Liver (tissue), 9 donors: Measurements from ENCODE around the gene INPP5J. TPM values are rescaled to one million over a fixed set of nuclear protein-coding genes. Genes with fewer than 3 reads are reported as not detected.

Experiments used
- DNase-seq: peaks from one replicate; pipeline ENCODE4 v3.0.0-alpha.2; 2017; ENCODE audit warnings: low spot score
- H3K27ac ChIP-seq, 2 donors: one replicate each; pipeline ENCODE4 v1.7.0; 2013; ENCODE audit warnings: inconsistent platforms in 2 of 2, low read length in 2 of 2, control low read depth in 1 of 2, low read depth in 1 of 2, mild to moderate bottlenecking in 1 of 2
- H3K27me3 ChIP-seq, 4 donors: one replicate each; pipeline versions ENCODE4 v1.6.1 to v1.7.0; 2013; ENCODE audit warnings: low read length in 3 of 4, inconsistent platforms in 1 of 4, mild to moderate bottlenecking in 1 of 4, moderate library complexity in 1 of 4; ENCODE audit not compliant: control insufficient read depth in 4 of 4, insufficient read depth in 4 of 4
- H3K36me3 ChIP-seq, 4 donors: one replicate each; pipeline versions ENCODE4 v1.6.1 to v1.7.0; 2013; ENCODE audit warnings: low read length in 3 of 4, mild to moderate bottlenecking in 3 of 4, low read depth in 1 of 4, moderate library complexity in 1 of 4; ENCODE audit not compliant: control insufficient read depth in 4 of 4, insufficient read depth in 3 of 4
- H3K4me1 ChIP-seq, 4 donors: one replicate each; pipeline versions ENCODE4 v1.6.1 to v1.7.0; 2013; ENCODE audit warnings: low read length in 3 of 4, mild to moderate bottlenecking in 3 of 4, moderate library complexity in 1 of 4; ENCODE audit not compliant: control insufficient read depth in 4 of 4, insufficient read depth in 4 of 4
- H3K4me3 ChIP-seq, 3 donors: one replicate each; pipeline versions ENCODE4 v1.6.1 to v1.7.0; 2013; ENCODE audit warnings: low read length in 3 of 3, control low read depth in 1 of 3, low read depth in 1 of 3, mild to moderate bottlenecking in 1 of 3
- H3K9ac ChIP-seq, 2 donors: one replicate each; pipeline ENCODE4 v1.7.0; 2013; ENCODE audit warnings: low read length in 2 of 2, mild to moderate bottlenecking in 2 of 2, moderate library complexity in 2 of 2, control low read depth in 1 of 2, low read depth in 1 of 2
- H3K9me3 ChIP-seq, 4 donors: one replicate each; pipeline versions ENCODE4 v1.6.1 to v1.7.0; 2013; ENCODE audit warnings: low read length in 3 of 4; ENCODE audit not compliant: control insufficient read depth in 4 of 4
- ATF3 ChIP-seq: IDR thresholded peaks from 2 replicates; pipeline ENCODE4 v1.6.1; 2016; ENCODE audit warnings: antibody characterized with exemption
- FOXA2 ChIP-seq: IDR thresholded peaks from 2 replicates; pipeline ENCODE4 v1.6.1; 2016; ENCODE audit warnings: antibody characterized with exemption
- HNF4G ChIP-seq: IDR thresholded peaks from 2 replicates; pipeline ENCODE4 v1.6.1; 2016; ENCODE audit warnings: antibody characterized with exemption
- NR2F2 ChIP-seq: IDR thresholded peaks from 2 replicates; pipeline ENCODE4 v1.6.1; 2016; ENCODE audit warnings: antibody characterized with exemption
- RAD21 ChIP-seq, 2 donors: IDR thresholded peaks; 2 replicates each; pipeline ENCODE4 v1.6.1; 2016; ENCODE audit warnings: antibody characterized with exemption in 2 of 2, mild to moderate bottlenecking in 2 of 2
- YY1 ChIP-seq: IDR thresholded peaks from 2 replicates; pipeline ENCODE4 v1.6.1; 2016; ENCODE audit warnings: antibody characterized with exemption, mild to moderate bottlenecking
- ZBTB33 ChIP-seq: IDR thresholded peaks from 2 replicates; pipeline ENCODE4 v1.6.1; 2016; ENCODE audit warnings: antibody characterized with exemption
- WGBS: extraction: QIAGEN DNeasy Blood & Tissue Kit; methylation state at CpG from one replicate; pipeline ENCODE4 v1.1.7; 2013; 5-methylcytosine and 5-hydroxymethylcytosine counted together
- polyA plus RNA-seq, 2 donors: library from polyadenylated mRNA; stranded (reverse) in 1 of 2; unstranded in 1 of 2; fragments of 200-250 nt in 1 of 2; fragments of >200 nt in 1 of 2; fragmentation: Nextera tagmentation in 1 of 2; extraction: Ambion mirVana in 1 of 2; gene quantifications; one replicate each; pipeline versions ENCODE4 v1.2.1 to v1.2.3, GENCODE V29; 2013 to 2015
- total RNA-seq, 2 donors: library from RNA; depleted of rRNA; stranded (reverse); fragments of >200 nt; gene quantifications; one replicate each; pipeline ENCODE4 v1.2.3, GENCODE V29; 2014
- TF ChIP-seq, protein P1 (sequence below): fragments of 150-350 bp; IDR thresholded peaks from 2 replicates; pipeline ENCODE4 v1.5.1; 2017; ENCODE audit warnings: improper control_type of control experiment, low read depth, low read length; ENCODE audit not compliant: missing input control
- TF ChIP-seq, protein P2 (sequence below): IDR thresholded peaks from 2 replicates; pipeline ENCODE4 v1.6.1; 2016; ENCODE audit warnings: antibody characterized with exemption, mild to moderate bottlenecking
- donor health status: healthy.
- donor health status: healthy.
- donor health status: healthy.
- donor health status: healthy.
- donor health status: healthy.

The INPP5J gene
- total and polyA plus RNA-seq, 4 donors, result 0.06 to 0.17 (median 0.11) TPM

- 34% methylated on average over 18 of the region's 18 CpGs for WGBS
- peaks cover 3 to 29% (median 15%) of the 10 kb centered on the region in 4 donors for H3K4me1 ChIP-seq
- TF ChIP-seq NR2F2 (no peak), YY1 (peak; percentile 92), ATF3 (no peak)
- no peaks in the 10 kb centered on the region for H3K36me3 ChIP-seq
- no peaks in the 10 kb centered on the region for H3K9me3 ChIP-seq
- peak overlapping the region; percentile 10 to 62 for H3K9ac ChIP-seq
- DNase-seq, result no peak
- no peaks in the 10 kb centered on the region for H3K27me3 ChIP-seq
- H3K27ac ChIP-seq, result peak overlapping the region; percentile 22 to 82
- peak overlapping the region; percentile 61 to 75 (median 67) for H3K4me3 ChIP-seq
These were observed 38.6 kb upstream of the INPP5J start for GRCh38 chr22:31083923-31084810.

- H3K27me3 ChIP-seq, result no peaks in the 10 kb centered on the region
- peak overlapping the region; percentile 61 to 82 (median 75) for H3K4me3 ChIP-seq
- peak overlapping the region; percentile 36 to 76 for H3K9ac ChIP-seq
- DNase-seq, result peak; percentile 85
- no peaks in the 10 kb centered on the region for H3K9me3 ChIP-seq
- peaks cover 3 to 29% (median 15%) of the 10 kb centered on the region in 4 donors for H3K4me1 ChIP-seq
- no peak for TF ChIP-seq HNF4G
- no peak for TF ChIP-seq ZBTB33
- no peak for TF ChIP-seq FOXA2
- TF ChIP-seq, protein P1, sequence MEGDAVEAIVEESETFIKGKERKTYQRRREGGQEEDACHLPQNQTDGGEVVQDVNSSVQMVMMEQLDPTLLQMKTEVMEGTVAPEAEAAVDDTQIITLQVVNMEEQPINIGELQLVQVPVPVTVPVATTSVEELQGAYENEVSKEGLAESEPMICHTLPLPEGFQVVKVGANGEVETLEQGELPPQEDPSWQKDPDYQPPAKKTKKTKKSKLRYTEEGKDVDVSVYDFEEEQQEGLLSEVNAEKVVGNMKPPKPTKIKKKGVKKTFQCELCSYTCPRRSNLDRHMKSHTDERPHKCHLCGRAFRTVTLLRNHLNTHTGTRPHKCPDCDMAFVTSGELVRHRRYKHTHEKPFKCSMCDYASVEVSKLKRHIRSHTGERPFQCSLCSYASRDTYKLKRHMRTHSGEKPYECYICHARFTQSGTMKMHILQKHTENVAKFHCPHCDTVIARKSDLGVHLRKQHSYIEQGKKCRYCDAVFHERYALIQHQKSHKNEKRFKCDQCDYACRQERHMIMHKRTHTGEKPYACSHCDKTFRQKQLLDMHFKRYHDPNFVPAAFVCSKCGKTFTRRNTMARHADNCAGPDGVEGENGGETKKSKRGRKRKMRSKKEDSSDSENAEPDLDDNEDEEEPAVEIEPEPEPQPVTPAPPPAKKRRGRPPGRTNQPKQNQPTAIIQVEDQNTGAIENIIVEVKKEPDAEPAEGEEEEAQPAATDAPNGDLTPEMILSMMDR, result peak; percentile 61
- no peak for TF ChIP-seq NR2F2
- TF ChIP-seq, protein P2, sequence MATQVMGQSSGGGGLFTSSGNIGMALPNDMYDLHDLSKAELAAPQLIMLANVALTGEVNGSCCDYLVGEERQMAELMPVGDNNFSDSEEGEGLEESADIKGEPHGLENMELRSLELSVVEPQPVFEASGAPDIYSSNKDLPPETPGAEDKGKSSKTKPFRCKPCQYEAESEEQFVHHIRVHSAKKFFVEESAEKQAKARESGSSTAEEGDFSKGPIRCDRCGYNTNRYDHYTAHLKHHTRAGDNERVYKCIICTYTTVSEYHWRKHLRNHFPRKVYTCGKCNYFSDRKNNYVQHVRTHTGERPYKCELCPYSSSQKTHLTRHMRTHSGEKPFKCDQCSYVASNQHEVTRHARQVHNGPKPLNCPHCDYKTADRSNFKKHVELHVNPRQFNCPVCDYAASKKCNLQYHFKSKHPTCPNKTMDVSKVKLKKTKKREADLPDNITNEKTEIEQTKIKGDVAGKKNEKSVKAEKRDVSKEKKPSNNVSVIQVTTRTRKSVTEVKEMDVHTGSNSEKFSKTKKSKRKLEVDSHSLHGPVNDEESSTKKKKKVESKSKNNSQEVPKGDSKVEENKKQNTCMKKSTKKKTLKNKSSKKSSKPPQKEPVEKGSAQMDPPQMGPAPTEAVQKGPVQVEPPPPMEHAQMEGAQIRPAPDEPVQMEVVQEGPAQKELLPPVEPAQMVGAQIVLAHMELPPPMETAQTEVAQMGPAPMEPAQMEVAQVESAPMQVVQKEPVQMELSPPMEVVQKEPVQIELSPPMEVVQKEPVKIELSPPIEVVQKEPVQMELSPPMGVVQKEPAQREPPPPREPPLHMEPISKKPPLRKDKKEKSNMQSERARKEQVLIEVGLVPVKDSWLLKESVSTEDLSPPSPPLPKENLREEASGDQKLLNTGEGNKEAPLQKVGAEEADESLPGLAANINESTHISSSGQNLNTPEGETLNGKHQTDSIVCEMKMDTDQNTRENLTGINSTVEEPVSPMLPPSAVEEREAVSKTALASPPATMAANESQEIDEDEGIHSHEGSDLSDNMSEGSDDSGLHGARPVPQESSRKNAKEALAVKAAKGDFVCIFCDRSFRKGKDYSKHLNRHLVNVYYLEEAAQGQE, result peak; percentile 40
- TF ChIP-seq RAD21 (IDR thresholded peaks at IDR 0.05), result peak; percentile 78 to 83
- no peaks in the 10 kb centered on the region for H3K36me3 ChIP-seq
- H3K27ac ChIP-seq, result peak overlapping the region; percentile 22 to 82
- WGBS, result 2% methylated on average over 69 of the region's 69 CpGs
These were observed 37.8 kb upstream of the INPP5J start for GRCh38 chr22:31084811-31085492.
